ENCODE results near the gene TCEANC2. TPM values are rescaled to one million over a fixed set of nuclear protein-coding genes. Genes with fewer than 3 reads are reported as not detected.

Gene TCEANC2
- total RNA-seq, 1 experiment from 2014 or later: 5.3 TPM

GRCh38 chr1:54135436-54136120, 82.2 kb downstream of the TCEANC2 start:
- Mint-ChIP-seq H3K4me1 (peaks cover 31 to 46% of the 10 kb centered on the region in 2 experiments), H3K27ac (peak overlapping the region; percentile 35 to 67 (median 60); a peak in 5 of 7 replicates), H3K36me3 (ENCODE audit: insufficient read depth in 1 of 3, low read depth in 3 of 3) (no peaks in the 10 kb centered on the region), H3K9me3 (no peaks in the 10 kb centered on the region), H3K4me3 (peak overlapping the region in 1 of 2 experiments; percentile 10; a peak in 1 of 5 replicates), H3K27me3 (ENCODE audit: low read depth) (peaks cover 8% of the 10 kb centered on the region)
- TF ChIP-seq CTCF (conservative IDR thresholded peaks at IDR 0.05): no peak
- Histone ChIP-seq H3K4me2 (ENCODE audit: insufficient read depth, insufficient read length, low read length) (no peak overlapping the region), H3T11ph (ENCODE audit: low read length) (no peak overlapping the region), H3K27me3 (ENCODE audit: insufficient read depth, low read length) (no peaks in the 10 kb centered on the region; the same call in 1 of the 2 replicates), H2BK5ac (ENCODE audit: insufficient read length, low read length) (no peak overlapping the region), H3K79me1 (ENCODE audit: insufficient read depth, low read depth, low read length, poor library complexity, severe bottlenecking) (no peaks in the 10 kb centered on the region), H2AFZ (ENCODE audit: low read length) (no peak overlapping the region), H3K79me2 (ENCODE audit: insufficient read depth, low read length) (no peaks in the 10 kb centered on the region), H3K9me3 (ENCODE audit: control insufficient read depth, low read depth, low read length) (no peaks in the 10 kb centered on the region), H3K18ac (ENCODE audit: insufficient read length, low read depth, low read length) (peak overlapping the region; percentile 13), H3K14ac (ENCODE audit: insufficient read depth, low read length) (peak overlapping the region; percentile 80), H2AK5ac (ENCODE audit: insufficient read length, low read length) (no peak overlapping the region), H4K5ac (ENCODE audit: insufficient read length, low read depth, low read length) (no peak overlapping the region), H4K20me1 (ENCODE audit: control insufficient read depth, insufficient read depth, insufficient read length) (no peaks in the 10 kb centered on the region), H3K23me2 (ENCODE audit: insufficient read length, low read depth, low read length, poor library complexity, severe bottlenecking) (no peaks in the 10 kb centered on the region), H2BK20ac (ENCODE audit: low read depth, low read length, poor library complexity, severe bottlenecking) (no peak overlapping the region), H2BK15ac (ENCODE audit: low read depth, low read length) (no peak overlapping the region), H4K91ac (ENCODE audit: insufficient read length, low read depth, low read length) (no peak overlapping the region), H2BK120ac (ENCODE audit: low read depth, low read length, poor library complexity, severe bottlenecking) (no peak overlapping the region), H2BK12ac (ENCODE audit: insufficient read length, low read depth, low read length) (no peak overlapping the region), H3K4ac (ENCODE audit: low read depth, low read length) (no peak overlapping the region), H3K9ac (ENCODE audit: extremely low read depth, insufficient read length, low read length) (no peak overlapping the region), H3K56ac (ENCODE audit: insufficient read length, low read depth, low read length) (no peak overlapping the region), H3K23ac (ENCODE audit: insufficient read length, low read depth, low read length) (no peak overlapping the region), H3K27ac (ENCODE audit: insufficient read length, low read depth, low read length) (no peak overlapping the region), H3K4me1 (ENCODE audit: insufficient read depth, low read length) (peaks cover 6% of the 10 kb centered on the region; the same call in 1 of the 2 replicates), H4K8ac (replicated peaks; ENCODE audit: insufficient read length, low read depth, low read length) (no peak overlapping the region)
- WGBS (ENCODE audit: extremely low coverage, insufficient read length, low lambda C conversion rate): no CpG with 5 or more reads among the region's 5 CpGs
- no peak for DNase-seq
